HCT116 (cell line): ENCODE measurements around the gene SLC22A23.

ENCODE experiments used
- EGR1 ChIP-seq: IDR thresholded peaks from 2 replicates; pipeline ENCODE4 v1.6.1; 2012; ENCODE audit warnings: low read depth
- EZH2 ChIP-seq: fragments of 200-600 bp; sonication (generic); IDR thresholded peaks from 2 replicates; pipeline ENCODE4 v1.6.1; 2017; ENCODE audit warnings: antibody characterized with exemption, mixed run types
- EZH2phosphoT487 ChIP-seq: fragments of 200-600 bp; IDR thresholded peaks from 2 replicates; pipeline ENCODE4 v1.6.1; 2018; ENCODE audit warnings: antibody characterized with exemption, borderline replicate concordance
- TF ChIP-seq, protein P1 (sequence below), 3 experiments: fragments of 200-600 bp in 1 of 3; sonication (generic) in 1 of 3; IDR thresholded peaks in 2 of 3; conservative IDR thresholded peaks in 1 of 3; 2 replicates each; pipeline ENCODE4 v1.5.1; 2012 to 2017; ENCODE audit warnings: low read depth in 2 of 3, low read length in 2 of 3, antibody characterized with exemption in 1 of 3, borderline replicate concordance in 1 of 3, control low read depth in 1 of 3, mild to moderate bottlenecking in 1 of 3, mixed read lengths in 1 of 3, mixed run types in 1 of 3, moderate library complexity in 1 of 3; ENCODE audit not compliant: insufficient read depth in 1 of 3
- TF ChIP-seq, protein P2 (sequence below): IDR thresholded peaks from 2 replicates; pipeline ENCODE4 v1.6.1; 2011; ENCODE audit warnings: mild to moderate bottlenecking, low read length, moderate library complexity; ENCODE audit not compliant: insufficient replicate concordance; ENCODE audit errors: extremely low read depth
- TF ChIP-seq, protein P3 (sequence below): IDR thresholded peaks from 2 replicates; pipeline ENCODE4 v1.6.1; 2012; ENCODE audit warnings: low read depth

DNA sequence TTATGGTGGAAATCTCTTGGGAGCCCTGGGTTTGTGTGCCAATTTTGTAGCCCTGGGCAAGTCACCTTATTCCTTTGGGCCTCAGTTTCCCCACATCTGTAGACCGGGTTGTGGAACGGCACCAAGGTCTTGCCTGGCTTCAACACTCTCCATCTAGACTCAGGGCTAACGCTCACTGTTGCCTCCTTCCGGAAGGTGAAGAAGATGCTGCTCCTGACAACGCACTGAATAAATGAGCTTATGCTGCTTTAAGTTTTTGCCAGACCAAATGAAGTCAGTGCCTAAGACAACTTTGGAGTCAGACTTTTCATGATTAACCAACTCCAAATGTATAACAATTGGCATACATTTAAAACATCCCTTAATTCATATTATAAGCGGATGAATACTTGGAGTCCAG lies 145.0 kb downstream of the SLC22A23 start:
- TF ChIP-seq, protein P1, sequence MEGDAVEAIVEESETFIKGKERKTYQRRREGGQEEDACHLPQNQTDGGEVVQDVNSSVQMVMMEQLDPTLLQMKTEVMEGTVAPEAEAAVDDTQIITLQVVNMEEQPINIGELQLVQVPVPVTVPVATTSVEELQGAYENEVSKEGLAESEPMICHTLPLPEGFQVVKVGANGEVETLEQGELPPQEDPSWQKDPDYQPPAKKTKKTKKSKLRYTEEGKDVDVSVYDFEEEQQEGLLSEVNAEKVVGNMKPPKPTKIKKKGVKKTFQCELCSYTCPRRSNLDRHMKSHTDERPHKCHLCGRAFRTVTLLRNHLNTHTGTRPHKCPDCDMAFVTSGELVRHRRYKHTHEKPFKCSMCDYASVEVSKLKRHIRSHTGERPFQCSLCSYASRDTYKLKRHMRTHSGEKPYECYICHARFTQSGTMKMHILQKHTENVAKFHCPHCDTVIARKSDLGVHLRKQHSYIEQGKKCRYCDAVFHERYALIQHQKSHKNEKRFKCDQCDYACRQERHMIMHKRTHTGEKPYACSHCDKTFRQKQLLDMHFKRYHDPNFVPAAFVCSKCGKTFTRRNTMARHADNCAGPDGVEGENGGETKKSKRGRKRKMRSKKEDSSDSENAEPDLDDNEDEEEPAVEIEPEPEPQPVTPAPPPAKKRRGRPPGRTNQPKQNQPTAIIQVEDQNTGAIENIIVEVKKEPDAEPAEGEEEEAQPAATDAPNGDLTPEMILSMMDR (IDR thresholded peaks at IDR 0.05 in 2 of 3, conservative IDR thresholded peaks at IDR 0.05 in 1 of 3; ENCODE audit: borderline replicate concordance in 1 of 3, insufficient read depth in 1 of 3, low read depth in 2 of 3, low read length in 2 of 3) = no peak
- TF ChIP-seq EZH2 = no peak
- no peak for TF ChIP-seq EZH2phosphoT487
- TF ChIP-seq EGR1 = no peak
- TF ChIP-seq, protein P2, sequence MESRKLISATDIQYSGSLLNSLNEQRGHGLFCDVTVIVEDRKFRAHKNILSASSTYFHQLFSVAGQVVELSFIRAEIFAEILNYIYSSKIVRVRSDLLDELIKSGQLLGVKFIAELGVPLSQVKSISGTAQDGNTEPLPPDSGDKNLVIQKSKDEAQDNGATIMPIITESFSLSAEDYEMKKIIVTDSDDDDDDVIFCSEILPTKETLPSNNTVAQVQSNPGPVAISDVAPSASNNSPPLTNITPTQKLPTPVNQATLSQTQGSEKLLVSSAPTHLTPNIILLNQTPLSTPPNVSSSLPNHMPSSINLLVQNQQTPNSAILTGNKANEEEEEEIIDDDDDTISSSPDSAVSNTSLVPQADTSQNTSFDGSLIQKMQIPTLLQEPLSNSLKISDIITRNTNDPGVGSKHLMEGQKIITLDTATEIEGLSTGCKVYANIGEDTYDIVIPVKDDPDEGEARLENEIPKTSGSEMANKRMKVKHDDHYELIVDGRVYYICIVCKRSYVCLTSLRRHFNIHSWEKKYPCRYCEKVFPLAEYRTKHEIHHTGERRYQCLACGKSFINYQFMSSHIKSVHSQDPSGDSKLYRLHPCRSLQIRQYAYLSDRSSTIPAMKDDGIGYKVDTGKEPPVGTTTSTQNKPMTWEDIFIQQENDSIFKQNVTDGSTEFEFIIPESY = no peak
- TF ChIP-seq, protein P3, sequence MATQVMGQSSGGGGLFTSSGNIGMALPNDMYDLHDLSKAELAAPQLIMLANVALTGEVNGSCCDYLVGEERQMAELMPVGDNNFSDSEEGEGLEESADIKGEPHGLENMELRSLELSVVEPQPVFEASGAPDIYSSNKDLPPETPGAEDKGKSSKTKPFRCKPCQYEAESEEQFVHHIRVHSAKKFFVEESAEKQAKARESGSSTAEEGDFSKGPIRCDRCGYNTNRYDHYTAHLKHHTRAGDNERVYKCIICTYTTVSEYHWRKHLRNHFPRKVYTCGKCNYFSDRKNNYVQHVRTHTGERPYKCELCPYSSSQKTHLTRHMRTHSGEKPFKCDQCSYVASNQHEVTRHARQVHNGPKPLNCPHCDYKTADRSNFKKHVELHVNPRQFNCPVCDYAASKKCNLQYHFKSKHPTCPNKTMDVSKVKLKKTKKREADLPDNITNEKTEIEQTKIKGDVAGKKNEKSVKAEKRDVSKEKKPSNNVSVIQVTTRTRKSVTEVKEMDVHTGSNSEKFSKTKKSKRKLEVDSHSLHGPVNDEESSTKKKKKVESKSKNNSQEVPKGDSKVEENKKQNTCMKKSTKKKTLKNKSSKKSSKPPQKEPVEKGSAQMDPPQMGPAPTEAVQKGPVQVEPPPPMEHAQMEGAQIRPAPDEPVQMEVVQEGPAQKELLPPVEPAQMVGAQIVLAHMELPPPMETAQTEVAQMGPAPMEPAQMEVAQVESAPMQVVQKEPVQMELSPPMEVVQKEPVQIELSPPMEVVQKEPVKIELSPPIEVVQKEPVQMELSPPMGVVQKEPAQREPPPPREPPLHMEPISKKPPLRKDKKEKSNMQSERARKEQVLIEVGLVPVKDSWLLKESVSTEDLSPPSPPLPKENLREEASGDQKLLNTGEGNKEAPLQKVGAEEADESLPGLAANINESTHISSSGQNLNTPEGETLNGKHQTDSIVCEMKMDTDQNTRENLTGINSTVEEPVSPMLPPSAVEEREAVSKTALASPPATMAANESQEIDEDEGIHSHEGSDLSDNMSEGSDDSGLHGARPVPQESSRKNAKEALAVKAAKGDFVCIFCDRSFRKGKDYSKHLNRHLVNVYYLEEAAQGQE = no peak
